Activated T-cell treated with anti-CD3 and anti-CD28 coated beads, Interleukin-2, amount 50 U/mL, for 4 hours (primary cell): ENCODE results near the gene GTSF1L. TPM values are rescaled to one million over a fixed set of nuclear protein-coding genes. Genes with fewer than 3 reads are reported as not detected.
"Not testable (repeated sequence)": the region's sequence is repeated elsewhere in the genome, so short reads cannot be mapped to it uniquely, and the experiment has no call there.

Experiments used
- ATAC-seq, 2 donors: fragments of 200-7000 bp; cut with Tn5 transposase; one replicate each; pipeline ENCODE4 v1.10.0; 2021
- DNase-seq: peaks from one replicate; pipeline ENCODE4 v3.0.0-alpha.2; 2020
- H3K27me3 Mint-ChIP-seq: one replicate; pipeline ENCODE4 v1.8.0; 2021; ENCODE audit warnings: low read depth, mixed read lengths
- H3K36me3 Mint-ChIP-seq: one replicate; pipeline ENCODE4 v1.8.0; 2022; ENCODE audit warnings: mixed read lengths; ENCODE audit not compliant: insufficient read depth
- H3K4me1 Mint-ChIP-seq: one replicate; pipeline ENCODE4 v1.8.0; 2021; ENCODE audit warnings: low read depth, mixed read lengths
- H3K4me3 Mint-ChIP-seq: one replicate; pipeline ENCODE4 v1.8.0; 2021; ENCODE audit warnings: mild to moderate bottlenecking, moderate library complexity, mixed read lengths
- H3K9me3 Mint-ChIP-seq: one replicate; pipeline ENCODE4 v1.8.0; 2021; ENCODE audit warnings: mixed read lengths
- total RNA-seq, 3 donors: library from RNA; stranded (reverse); gene quantifications; one replicate each; pipeline ENCODE4 v1.2.1, GENCODE V29; 2021

GTSF1L gene
- total RNA-seq, result not detected

GRCh38 chr20:43726811-43727338 lies at the start of gene GTSF1L:
Gene GTSF1L, minus strand, starts transcription at chr20:43727002. Its CDS starts 308 bp downstream, at chr20:43726694.
- Mint-ChIP-seq H3K4me3 (no peak within 1 kb of the TSS), H3K36me3 (no peaks in the 10 kb centered on the region), H3K27me3 (no peaks in the 10 kb centered on the region), H3K4me1 (peaks cover 36% of the 10 kb centered on the region), H3K9me3 (peaks cover 3% of the 10 kb centered on the region)
- DNase-seq (no peak), ATAC-seq (no peak)

- Mint-ChIP-seq H3K9me3 (peaks cover 6% of the 10 kb centered on the region), H3K36me3 (no peaks in the 10 kb centered on the region), H3K4me1 (no peaks in the 10 kb centered on the region), H3K27me3 (peaks cover 12% of the 10 kb centered on the region), H3K4me3 (no peak overlapping the region)
- no peak for ATAC-seq
- DNase-seq, result no peak
Measured at GRCh38 chr20:43774754-43775153, 48.0 kb upstream of the GTSF1L start.

- no peaks in the 10 kb centered on the region for H3K9me3 Mint-ChIP-seq
- H3K36me3 Mint-ChIP-seq, result no peaks in the 10 kb centered on the region
- DNase-seq (no peak), ATAC-seq (no peak)
- H3K27me3 Mint-ChIP-seq, result peaks cover 13% of the 10 kb centered on the region
- no peak overlapping the region for H3K4me3 Mint-ChIP-seq
- H3K4me1 Mint-ChIP-seq, result no peaks in the 10 kb centered on the region
Measured at GRCh38 chr20:43771503-43772190, 44.8 kb upstream of the GTSF1L start.

DNA sequence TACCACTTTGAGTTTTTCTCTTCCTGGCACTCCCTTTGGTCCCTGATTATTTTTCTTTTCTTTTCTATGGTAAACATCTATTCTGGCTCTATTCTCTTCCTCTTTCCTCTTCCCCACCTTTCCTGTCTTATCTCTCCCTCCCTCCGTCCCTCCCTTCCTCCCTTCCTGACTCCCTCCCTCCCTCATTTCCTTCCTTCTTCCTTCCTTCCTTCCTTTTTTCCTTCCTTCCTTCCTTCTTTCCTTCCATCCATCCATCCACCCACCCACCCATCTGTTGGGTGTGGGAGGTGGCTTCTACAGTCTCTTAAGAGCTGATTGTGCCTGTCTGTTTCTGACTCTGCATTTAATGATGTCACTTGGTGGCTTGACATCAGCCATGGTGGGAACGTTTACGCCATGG lies 43.5 kb upstream of the GTSF1L start:
- Mint-ChIP-seq H3K4me3 (no peak overlapping the region), H3K36me3 (no peaks in the 10 kb centered on the region), H3K4me1 (no peaks in the 10 kb centered on the region), H3K27me3 (peaks cover 13% of the 10 kb centered on the region), H3K9me3 (no peaks in the 10 kb centered on the region)
- no peak for ATAC-seq
- no peak for DNase-seq

DNA sequence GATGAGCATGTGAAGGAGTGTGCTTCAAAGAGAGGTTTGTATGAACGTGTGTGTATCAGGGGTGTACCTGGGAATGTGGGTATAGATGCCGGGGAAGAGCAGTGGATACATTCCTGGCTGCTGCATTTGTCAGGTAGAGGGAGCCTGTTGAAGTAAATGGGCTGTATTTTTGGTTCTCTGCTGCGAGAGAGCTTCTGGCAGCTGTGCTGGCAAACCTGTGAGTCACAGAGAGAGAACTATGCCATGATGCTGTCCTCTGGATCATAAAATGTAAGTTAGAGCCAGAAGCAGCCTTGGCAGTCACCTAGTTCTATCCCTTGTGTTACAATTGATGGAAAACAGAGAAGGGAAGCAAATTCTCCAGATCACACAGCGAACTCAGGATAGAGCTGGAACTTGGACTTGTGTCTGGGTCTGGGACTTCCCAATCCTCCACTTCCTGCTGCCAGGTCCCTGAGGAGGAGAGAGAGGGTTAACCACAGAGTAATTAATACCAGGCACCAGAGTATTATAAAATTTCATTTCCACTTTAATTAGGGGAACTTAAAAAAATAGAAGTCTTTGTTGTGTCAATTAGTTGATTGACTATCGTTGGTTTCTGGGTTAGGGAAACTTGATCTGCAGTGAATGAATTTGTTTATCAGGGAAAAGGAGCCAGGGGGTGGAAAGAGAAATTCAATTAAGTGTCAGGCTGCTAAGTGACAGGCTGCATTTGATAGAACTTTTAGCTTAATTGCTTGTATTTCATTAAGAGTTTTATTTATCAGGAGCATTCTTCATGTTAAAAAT lies 41.1 kb upstream of the GTSF1L start:
- Mint-ChIP-seq H3K4me3 (no peak overlapping the region), H3K36me3 (no peaks in the 10 kb centered on the region), H3K9me3 (no peaks in the 10 kb centered on the region), H3K4me1 (no peaks in the 10 kb centered on the region), H3K27me3 (peaks cover 6% of the 10 kb centered on the region)
- ATAC-seq (no peak), DNase-seq (no peak)

- ATAC-seq (no peak), DNase-seq (no peak)
- H3K27me3 Mint-ChIP-seq, result peaks cover 5% of the 10 kb centered on the region
- no peak overlapping the region for H3K4me3 Mint-ChIP-seq
- H3K4me1 Mint-ChIP-seq, result no peaks in the 10 kb centered on the region
- H3K36me3 Mint-ChIP-seq, result no peaks in the 10 kb centered on the region
- no peaks in the 10 kb centered on the region for H3K9me3 Mint-ChIP-seq
Measured at GRCh38 chr20:43766917-43767316, 40.1 kb upstream of the GTSF1L start.

DNA sequence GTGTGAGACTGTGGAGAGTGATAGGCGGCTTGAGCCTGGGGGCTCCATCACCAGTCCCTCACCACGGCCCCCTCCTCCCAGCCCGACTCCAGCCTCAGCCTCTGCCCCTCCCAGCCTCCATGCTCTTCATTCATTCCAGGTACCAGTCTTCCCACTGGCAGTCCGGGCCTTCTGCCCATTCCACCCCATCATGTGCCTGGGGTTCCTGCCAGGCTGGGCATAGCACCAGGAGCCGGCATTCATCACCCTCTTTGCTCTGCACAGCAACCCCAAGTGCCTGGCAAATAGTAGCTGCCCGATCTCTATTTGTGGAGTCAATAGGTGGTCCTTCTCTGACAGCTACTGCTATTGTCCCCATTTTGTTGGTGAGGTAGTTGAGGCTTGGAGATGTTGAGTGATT lies 39.6 kb upstream of the GTSF1L start:
- Mint-ChIP-seq H3K27me3 (peaks cover 4% of the 10 kb centered on the region), H3K4me1 (no peaks in the 10 kb centered on the region), H3K36me3 (no peaks in the 10 kb centered on the region), H3K9me3 (no peaks in the 10 kb centered on the region), H3K4me3 (no peak overlapping the region)
- ATAC-seq, result no peak
- DNase-seq, result no peak

DNA sequence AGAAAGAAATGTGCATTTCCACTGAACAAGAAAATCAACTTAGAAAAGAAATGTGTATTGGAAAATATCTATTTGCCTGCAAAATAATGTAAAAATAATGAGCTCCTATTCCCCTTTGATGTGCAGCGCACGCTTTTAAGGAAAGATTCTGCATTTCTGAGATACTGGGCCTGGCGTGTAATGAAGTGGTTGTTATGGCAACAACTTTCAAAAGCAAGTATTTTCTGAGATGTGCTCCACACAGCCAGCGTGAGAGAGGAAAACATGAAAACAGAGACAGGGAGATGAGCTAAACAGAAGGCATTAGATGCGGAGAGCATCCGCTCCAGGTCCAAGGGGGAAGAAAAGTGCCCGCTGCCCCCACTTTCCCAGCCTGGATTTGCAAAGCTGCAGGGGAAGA lies 39.1 kb upstream of the GTSF1L start:
- DNase-seq (no peak), ATAC-seq (no peak)
- Mint-ChIP-seq H3K4me1 (no peaks in the 10 kb centered on the region), H3K9me3 (no peaks in the 10 kb centered on the region), H3K27me3 (peaks cover 3% of the 10 kb centered on the region), H3K36me3 (no peaks in the 10 kb centered on the region), H3K4me3 (no peak overlapping the region)

GRCh38 chr20:43762911-43763310 lies 36.1 kb upstream of the GTSF1L start:
- Mint-ChIP-seq H3K27me3 (no peaks in the 10 kb centered on the region), H3K4me3 (no peak overlapping the region), H3K9me3 (no peaks in the 10 kb centered on the region), H3K36me3 (no peaks in the 10 kb centered on the region), H3K4me1 (no peaks in the 10 kb centered on the region)
- ATAC-seq (no peak), DNase-seq (no peak)

- ATAC-seq, result no peak
- no peaks in the 10 kb centered on the region for H3K36me3 Mint-ChIP-seq
- H3K27me3 Mint-ChIP-seq, result no peaks in the 10 kb centered on the region
- H3K4me1 Mint-ChIP-seq, result peaks cover 2% of the 10 kb centered on the region
- DNase-seq, result no peak
- H3K4me3 Mint-ChIP-seq, result no peak overlapping the region
- H3K9me3 Mint-ChIP-seq, result no peaks in the 10 kb centered on the region
Measured at GRCh38 chr20:43761386-43762340, 34.9 kb upstream of the GTSF1L start.

- not testable (repeated sequence) for DNase-seq, H3K4me3 Mint-ChIP-seq, H3K9me3 Mint-ChIP-seq, H3K4me1 Mint-ChIP-seq, H3K27me3 Mint-ChIP-seq, H3K36me3 Mint-ChIP-seq
- peak; percentile 62 to 67 for ATAC-seq
Measured at GRCh38 chr20:43757888-43758287, 31.1 kb upstream of the GTSF1L start.

GRCh38 chr20:43755851-43756250 lies 29.0 kb upstream of the GTSF1L start:
- Mint-ChIP-seq H3K4me1 (peaks cover 25% of the 10 kb centered on the region), H3K36me3 (peaks cover 2% of the 10 kb centered on the region), H3K9me3 (peaks cover 4% of the 10 kb centered on the region), H3K27me3 (peaks cover 2% of the 10 kb centered on the region), H3K4me3 (no peak overlapping the region)
- ATAC-seq, result no peak
- no peak for DNase-seq

GRCh38 chr20:43755390-43755789 lies 28.6 kb upstream of the GTSF1L start:
- H3K36me3 Mint-ChIP-seq, result peaks cover 2% of the 10 kb centered on the region
- peaks cover 4% of the 10 kb centered on the region for H3K27me3 Mint-ChIP-seq
- peaks cover 28% of the 10 kb centered on the region for H3K4me1 Mint-ChIP-seq
- no peak for DNase-seq
- no peak for ATAC-seq
- peaks cover 7% of the 10 kb centered on the region for H3K9me3 Mint-ChIP-seq
- H3K4me3 Mint-ChIP-seq, result no peak overlapping the region
